H1 (cell line): ENCODE results near the gene PLD3. TPM values are rescaled to one million over a fixed set of nuclear protein-coding genes. Genes with fewer than 3 reads are reported as not detected.
"Not testable (repeated sequence)": the region's sequence is repeated elsewhere in the genome, so short reads cannot be mapped to it uniquely, and the experiment has no call there.

Experiments
- CTCF ChIA-PET: fragments of 300-600 bp; sonication (Branson Sonifier 250); formaldehyde crosslinking; loops from one replicate; lab custom pipeline; 2021; ENCODE audit not compliant: partially characterized antibody; lab: Charles Lee
- POLR2A ChIA-PET: fragments of 300-600 bp; sonication (Branson Sonifier 250); formaldehyde crosslinking; loops from one replicate; lab custom pipeline; 2021; ENCODE audit warnings: inconsistent platforms; ENCODE audit not compliant: partially characterized antibody; lab: Charles Lee
- DNase-seq, 2 experiments: peaks; one replicate each; pipeline versions ENCODE4 v3.0.0 to v3.0.0-alpha.2; 2010 to 2022; ENCODE audit warnings: low spot score in 2 of 2, low read depth in 1 of 2, mixed read lengths in 1 of 2
- FAIRE-seq: peaks from 2 replicates; lab custom pipeline; 2011; peaks lifted over from hg19 to GRCh38; lab: Jason Lieb, UNC
- H2AFZ ChIP-seq: 2 replicates; pipeline ENCODE4 v1.8.1; 2012; ENCODE audit warnings: low read length, inconsistent platforms
- H2AK5ac ChIP-seq: 2 replicates; pipeline ENCODE4 v1.6.1; 2013; ENCODE audit warnings: low read depth, low read length
- H2BK120ac ChIP-seq: replicated peaks from 2 replicates; pipeline ENCODE3; 2013; ENCODE audit warnings: low read depth, low read length, inconsistent platforms
- H2BK12ac ChIP-seq: 2 replicates; pipeline ENCODE4 v1.6.1; 2013; ENCODE audit warnings: low read depth, low read length
- H2BK15ac ChIP-seq: 2 replicates; pipeline ENCODE4 v1.6.1; 2013; ENCODE audit warnings: low read length
- H2BK20ac ChIP-seq: 2 replicates; pipeline ENCODE4 v1.6.1; 2013; ENCODE audit warnings: low read length
- H2BK5ac ChIP-seq: 2 replicates; pipeline ENCODE4 v1.6.1; 2013; ENCODE audit warnings: low read depth, low read length
- H3K14ac ChIP-seq: 2 replicates; pipeline ENCODE4 v1.6.1; 2013; ENCODE audit warnings: inconsistent platforms; ENCODE audit not compliant: insufficient read length
- H3K18ac ChIP-seq: 2 replicates; pipeline ENCODE4 v1.6.1; 2013; ENCODE audit warnings: low read length; ENCODE audit errors: extremely low read depth
- H3K23ac ChIP-seq: 2 replicates; pipeline ENCODE4 v1.6.1; 2013; ENCODE audit warnings: inconsistent platforms; ENCODE audit not compliant: insufficient read length
- H3K23me2 ChIP-seq: 2 replicates; pipeline ENCODE4 v1.6.1; 2013; ENCODE audit warnings: low read depth, low read length
- H3K27ac ChIP-seq: 2 replicates; pipeline ENCODE4 v1.6.1; 2011; ENCODE audit warnings: low read depth, low read length, inconsistent platforms
- H3K27me3 ChIP-seq, 4 experiments: replicated peaks in 1 of 4; 1 replicate in 1 of 4; 2 replicates in 3 of 4; pipeline versions ENCODE4 v1.6.1 to v1.8.1; 2011 to 2013; ENCODE audit warnings: low read length in 3 of 4, mild to moderate bottlenecking in 3 of 4, inconsistent platforms in 2 of 4, mixed read lengths in 2 of 4, moderate library complexity in 1 of 4; ENCODE audit not compliant: control insufficient read depth in 3 of 4, insufficient read depth in 3 of 4; ENCODE audit errors: extremely low read depth in 1 of 4
- H3K36me3 ChIP-seq, 4 experiments: 2 replicates each; pipeline versions ENCODE4 v1.6.1 to v1.8.1; 2011 to 2013; ENCODE audit warnings: mild to moderate bottlenecking in 4 of 4, low read length in 3 of 4, moderate library complexity in 2 of 4, control low read depth in 1 of 4, inconsistent platforms in 1 of 4; ENCODE audit not compliant: insufficient read depth in 4 of 4, control insufficient read depth in 2 of 4
- H3K4ac ChIP-seq: replicated peaks from 2 replicates; pipeline ENCODE3; 2013; ENCODE audit warnings: low read length, low read depth, mixed read lengths, inconsistent platforms; ENCODE audit not compliant: insufficient read length
- H3K4me1 ChIP-seq, 4 experiments: replicated peaks in 1 of 4; 1 replicate in 1 of 4; 2 replicates in 3 of 4; pipeline versions ENCODE4 v1.6.1 to v1.8.1; 2011 to 2013; ENCODE audit warnings: low read length in 3 of 4, inconsistent platforms in 2 of 4, mixed read lengths in 1 of 4; ENCODE audit not compliant: insufficient read depth in 4 of 4, control insufficient read depth in 3 of 4
- H3K4me2 ChIP-seq, 2 experiments: 2 replicates each; pipeline versions ENCODE4 v1.6.1 to v1.8.1; 2011 to 2013; ENCODE audit warnings: low read depth in 2 of 2, low read length in 2 of 2, control low read depth in 1 of 2, inconsistent platforms in 1 of 2, mild to moderate bottlenecking in 1 of 2; ENCODE audit not compliant: insufficient read depth in 1 of 2
- H3K4me3 ChIP-seq, 4 experiments: fragments of 200-600, 300-600 bp in 1 of 4; sonication (generic), shearing (Covaris generic), sonication (Bioruptor Twin) in 1 of 4; 2 replicates each; pipeline versions ENCODE4 v1.5.1 to v1.8.1; 2011 to 2016; ENCODE audit warnings: low read length in 4 of 4, low read depth in 3 of 4, control low read depth in 2 of 4, inconsistent platforms in 2 of 4, mild to moderate bottlenecking in 2 of 4, mixed read lengths in 1 of 4, moderate library complexity in 1 of 4; ENCODE audit not compliant: insufficient read depth in 2 of 4; ENCODE audit errors: extremely low read depth in 1 of 4
- H3K56ac ChIP-seq: replicated peaks from 2 replicates; pipeline ENCODE3; 2013; ENCODE audit warnings: low read depth, mild to moderate bottlenecking, mixed read lengths, low read length, inconsistent platforms; ENCODE audit not compliant: insufficient read length
- H3K79me1 ChIP-seq: 2 replicates; pipeline ENCODE4 v1.6.1; 2013; ENCODE audit warnings: low read depth, low read length, control low read depth
- H3K79me2 ChIP-seq, 2 experiments: 2 replicates each; pipeline versions ENCODE4 v1.6.1 to v1.8.1; 2012 to 2013; ENCODE audit warnings: low read length in 2 of 2, mild to moderate bottlenecking in 2 of 2, inconsistent platforms in 1 of 2; ENCODE audit not compliant: insufficient read depth in 2 of 2, control insufficient read depth in 1 of 2
- H3K9ac ChIP-seq, 4 experiments: replicated peaks in 1 of 4; 1 replicate in 1 of 4; 2 replicates in 3 of 4; pipeline versions ENCODE4 v1.6.1 to v1.8.1; 2011 to 2013; ENCODE audit warnings: low read depth in 3 of 4, low read length in 3 of 4, control low read depth in 2 of 4, mild to moderate bottlenecking in 2 of 4, moderate library complexity in 2 of 4, inconsistent platforms in 1 of 4; ENCODE audit errors: extremely low read depth in 1 of 4
- H3K9me3 ChIP-seq, 2 experiments: 2 replicates each; pipeline versions ENCODE4 v1.6.1 to v1.8.1; 2012 to 2013; ENCODE audit warnings: mild to moderate bottlenecking in 2 of 2, moderate library complexity in 2 of 2, control low read depth in 1 of 2, inconsistent platforms in 1 of 2, low read depth in 1 of 2, low read length in 1 of 2, mixed read lengths in 1 of 2; ENCODE audit not compliant: insufficient read depth in 2 of 2
- H4K20me1 ChIP-seq, 2 experiments: replicated peaks in 1 of 2; 2 replicates each; pipeline versions ENCODE3 to v1.8.1; 2011 to 2013; ENCODE audit warnings: inconsistent platforms in 2 of 2, low read length in 2 of 2, mild to moderate bottlenecking in 1 of 2; ENCODE audit not compliant: insufficient read depth in 2 of 2, control insufficient read depth in 1 of 2
- H4K5ac ChIP-seq: 2 replicates; pipeline ENCODE4 v1.6.1; 2013; ENCODE audit warnings: low read length, low read depth, mixed read lengths, inconsistent platforms; ENCODE audit not compliant: insufficient read length
- H4K8ac ChIP-seq: 2 replicates; pipeline ENCODE4 v1.8.0; 2013; ENCODE audit warnings: mild to moderate bottlenecking, moderate library complexity, low read length, inconsistent platforms; ENCODE audit not compliant: insufficient read depth; ENCODE audit errors: extremely low read depth
- H4K91ac ChIP-seq: replicated peaks from 2 replicates; pipeline ENCODE3; 2013; ENCODE audit warnings: low read length, mixed read lengths, inconsistent platforms; ENCODE audit not compliant: insufficient read length
- WGBS, 2 experiments: shearing (Covaris generic) in 1 of 2; methylation state at CpG; one replicate each; pipeline versions ENCODE4 v1.1.6 to v1.1.7; 2013 to 2015; ENCODE audit warnings: low lambda C conversion rate in 2 of 2, mixed read lengths in 2 of 2, inconsistent platforms in 1 of 2, low coverage in 1 of 2, missing lambda C conversion rate in 1 of 2; ENCODE audit not compliant: insufficient replicate concordance in 2 of 2, insufficient coverage in 1 of 2, insufficient read length in 1 of 2; ENCODE audit errors: extremely low coverage in 1 of 2, missing lambda C conversion rate in 1 of 2; 5-methylcytosine and 5-hydroxymethylcytosine counted together
- polyA plus RNA-seq, 7 experiments: library from polyadenylated mRNA; depleted of rRNA in 3 of 7; stranded (reverse) in 5 of 7; unstranded in 2 of 7; fragments of >200 nt in 5 of 7; fragments of 200-250 nt in 2 of 7; gene quantifications; 1 replicate in 5 of 7; 2 replicates in 1 of 7; 4 replicates in 1 of 7; pipeline versions ENCODE4 v1.2.1 to v1.2.3, GENCODE V29; 2011 to 2013; ENCODE audit warnings: missing spikeins in 2 of 7, mixed read lengths in 2 of 7
- total RNA-seq: library from RNA; stranded (reverse); fragmentation: NEBNext Ultra II Directional; extraction: Animal tissue kit (Norgen Biotek cat#: 25700); gene quantifications from 2 replicates; pipeline ENCODE4 v1.2.1, GENCODE V29; 2021

PLD3 gene
- total and polyA plus RNA-seq, 2 of the 8 experiments (the other 6 are each of a cell fraction or from before 2014, with no cell fraction given) = 180 to 543 TPM

GRCh38 chr19:40370253-40370652 lies 21.8 kb downstream of the PLD3 start:
- H2AFZ ChIP-seq, DNase-seq, H2BK120ac ChIP-seq, H3K79me1 ChIP-seq, H4K20me1 ChIP-seq, H4K8ac ChIP-seq, H2BK15ac ChIP-seq, H3K4ac ChIP-seq, H3K14ac ChIP-seq, H2BK20ac ChIP-seq, H2BK5ac ChIP-seq, H3K9me3 ChIP-seq, H3K4me3 ChIP-seq, H3K27ac ChIP-seq, H3K79me2 ChIP-seq, H2BK12ac ChIP-seq, H3K9ac ChIP-seq, H2AK5ac ChIP-seq, H3K4me2 ChIP-seq, H3K23ac ChIP-seq, H3K27me3 ChIP-seq, H3K18ac ChIP-seq, H4K5ac ChIP-seq, FAIRE-seq, H3K56ac ChIP-seq, H4K91ac ChIP-seq, H3K23me2 ChIP-seq: not testable (repeated sequence)
- WGBS, 2 experiments = 91% methylated on average over 3 of the region's 3 CpGs; no CpG with 5 or more reads in 1 of the 2 experiments
- H3K4me1 ChIP-seq = peaks cover 0 to 16% (median 10%) of the 10 kb centered on the region in 4 experiments; a peak in 6 of 7 replicates
- POLR2A ChIA-PET = interaction anchor here (1.2 to 3.2 kb wide), 5 partner anchors 11 to 36 kb away, joined by 3 to 25 read pairs (median 4); partner anchors contain the start of gene HIPK4
- peaks cover 10 to 55% (median 18%) of the 10 kb centered on the region in 4 experiments; a peak in 7 of 8 replicates for H3K36me3 ChIP-seq
- CTCF ChIA-PET = interaction anchor here (1.6 to 3.0 kb wide), 2 partner anchors 10 to 33 kb away, joined by 3 to 16 read pairs; no protein-coding TSS in a partner anchor
